ENCODE measurements around the gene LBX1. TPM values are rescaled to one million over a fixed set of nuclear protein-coding genes. Genes with fewer than 3 reads are reported as not detected.

LBX1 gene
- total RNA-seq, 1 donor from 2014 or later: not detected

DNA sequence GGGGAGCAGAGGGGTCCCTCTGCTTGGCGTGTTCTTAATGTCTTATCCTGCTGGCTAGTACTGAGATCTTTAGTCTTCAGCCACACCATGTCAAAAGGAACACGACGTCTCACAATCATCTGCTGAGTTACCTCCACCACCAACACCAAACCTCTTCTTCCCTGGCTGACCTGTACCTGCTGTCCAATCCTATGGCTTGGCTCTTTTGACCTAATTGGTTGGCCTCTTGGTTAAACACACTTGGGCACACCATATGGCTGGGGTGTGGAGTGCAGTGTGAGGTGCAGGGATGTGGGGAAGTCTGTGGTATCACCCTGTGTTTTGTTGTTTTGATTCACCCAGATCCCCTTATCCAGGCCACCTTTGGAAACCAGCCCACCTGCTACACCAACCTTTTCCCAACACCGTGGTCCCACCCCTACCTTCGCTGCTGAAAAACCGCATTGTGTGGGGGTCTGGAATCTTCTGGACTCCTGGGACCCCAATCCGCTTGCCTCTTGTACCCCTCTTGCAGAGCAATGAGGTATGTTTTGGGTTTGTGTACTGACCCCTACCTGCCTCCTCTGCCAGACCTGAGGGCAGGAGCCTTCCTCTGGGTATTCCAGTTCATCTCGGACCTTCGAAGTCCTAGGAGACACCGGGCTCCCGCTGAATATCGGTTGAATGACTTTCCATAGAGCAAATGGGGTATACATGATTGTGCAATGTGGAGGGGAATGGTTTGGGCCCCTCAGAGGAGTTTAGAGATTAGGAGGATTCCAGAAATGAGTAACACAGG is 2.8 kb upstream of the LBX1 start:
- TF ChIP-seq, protein P1, sequence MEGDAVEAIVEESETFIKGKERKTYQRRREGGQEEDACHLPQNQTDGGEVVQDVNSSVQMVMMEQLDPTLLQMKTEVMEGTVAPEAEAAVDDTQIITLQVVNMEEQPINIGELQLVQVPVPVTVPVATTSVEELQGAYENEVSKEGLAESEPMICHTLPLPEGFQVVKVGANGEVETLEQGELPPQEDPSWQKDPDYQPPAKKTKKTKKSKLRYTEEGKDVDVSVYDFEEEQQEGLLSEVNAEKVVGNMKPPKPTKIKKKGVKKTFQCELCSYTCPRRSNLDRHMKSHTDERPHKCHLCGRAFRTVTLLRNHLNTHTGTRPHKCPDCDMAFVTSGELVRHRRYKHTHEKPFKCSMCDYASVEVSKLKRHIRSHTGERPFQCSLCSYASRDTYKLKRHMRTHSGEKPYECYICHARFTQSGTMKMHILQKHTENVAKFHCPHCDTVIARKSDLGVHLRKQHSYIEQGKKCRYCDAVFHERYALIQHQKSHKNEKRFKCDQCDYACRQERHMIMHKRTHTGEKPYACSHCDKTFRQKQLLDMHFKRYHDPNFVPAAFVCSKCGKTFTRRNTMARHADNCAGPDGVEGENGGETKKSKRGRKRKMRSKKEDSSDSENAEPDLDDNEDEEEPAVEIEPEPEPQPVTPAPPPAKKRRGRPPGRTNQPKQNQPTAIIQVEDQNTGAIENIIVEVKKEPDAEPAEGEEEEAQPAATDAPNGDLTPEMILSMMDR (IDR thresholded peaks at IDR 0.05): no peak
- peaks cover 100% of the 10 kb centered on the region for H3K27me3 ChIP-seq (ENCODE audit: low read depth)
- no peak overlapping the region for H3K4me3 ChIP-seq
- H3K36me3 ChIP-seq: no peaks in the 10 kb centered on the region
- peaks cover 33% of the 10 kb centered on the region for H3K4me1 ChIP-seq
- intact Hi-C loops (cut with DNase I): no loop called here
- ATAC-seq: no peak
- no peak overlapping the region for H3K27ac ChIP-seq
- no peaks in the 10 kb centered on the region for H3K9me3 ChIP-seq
- no peak for DNase-seq

DNA sequence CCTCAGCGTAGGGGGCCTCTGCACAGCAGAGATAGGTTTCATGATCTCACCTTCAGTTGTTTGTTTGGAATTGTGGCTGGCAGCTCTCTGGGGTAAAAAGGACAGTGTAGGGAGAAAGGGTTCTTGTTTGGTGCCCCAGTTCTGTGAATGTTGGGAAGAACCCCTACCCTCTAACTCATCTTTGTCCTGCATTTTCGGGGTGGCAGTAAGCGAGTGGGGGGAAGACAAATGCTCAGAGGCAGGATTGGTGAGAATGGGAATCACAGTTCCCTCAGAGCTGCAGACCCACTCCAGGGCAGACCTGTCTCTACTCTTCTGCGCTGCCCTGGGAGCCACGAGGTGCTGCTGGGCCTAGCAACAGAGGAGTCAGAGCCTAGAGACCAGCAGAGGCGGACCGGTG is 1.8 kb upstream of the LBX1 start:
- ATAC-seq (no peak), DNase-seq (no peak)
- no peaks in the 10 kb centered on the region for H3K9me3 ChIP-seq
- intact Hi-C loops (cut with DNase I): no loop called here
- no peak overlapping the region for H3K27ac ChIP-seq
- H3K27me3 ChIP-seq (ENCODE audit: low read depth): peaks cover 100% of the 10 kb centered on the region
- H3K4me1 ChIP-seq: peaks cover 34% of the 10 kb centered on the region
- TF ChIP-seq, protein P1 (IDR thresholded peaks at IDR 0.05): no peak
- no peak overlapping the region for H3K4me3 ChIP-seq
- no peaks in the 10 kb centered on the region for H3K36me3 ChIP-seq

DNA sequence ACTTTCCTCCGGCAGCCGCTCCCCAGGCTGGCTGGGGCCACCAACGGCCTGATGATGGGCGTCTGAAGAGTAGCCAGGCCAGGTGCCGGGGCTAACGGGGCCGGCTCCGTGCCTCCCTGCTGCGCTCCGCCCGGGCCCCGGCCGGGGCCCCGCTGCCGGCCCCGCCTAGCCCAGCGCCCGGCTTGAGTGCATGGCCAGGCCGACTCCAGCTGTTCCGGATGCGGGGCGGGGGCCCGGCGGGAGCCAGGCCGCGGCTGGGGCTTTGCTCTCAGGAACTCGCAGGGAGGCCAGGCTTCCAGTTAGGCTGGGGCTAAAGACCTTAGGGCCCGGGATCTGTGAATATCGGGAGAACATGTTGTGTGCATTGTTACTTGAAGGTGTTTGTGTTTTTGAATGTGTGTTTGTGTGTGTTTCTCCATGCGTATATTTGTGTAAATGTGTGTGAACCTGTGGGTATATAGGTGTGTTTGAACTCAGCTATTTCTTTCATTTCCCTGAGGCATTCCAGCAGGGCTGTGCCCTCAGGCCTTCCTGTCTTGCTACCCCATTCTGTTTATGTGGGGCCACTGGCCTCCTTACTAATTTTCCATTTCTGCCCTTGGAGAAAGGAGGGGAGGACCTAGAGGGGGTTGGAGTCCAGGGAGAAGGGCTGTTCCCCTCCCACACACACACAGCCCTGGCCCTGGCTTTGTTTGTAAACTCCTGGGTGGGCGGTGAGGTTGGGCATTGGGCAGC is 1.1 kb upstream of the LBX1 start:
- DNase-seq: no peak
- Histone ChIP-seq H3K4me1 (peaks cover 41% of the 10 kb centered on the region), H3K27me3 (ENCODE audit: low read depth) (peaks cover 100% of the 10 kb centered on the region), H3K9me3 (no peaks in the 10 kb centered on the region), H3K4me3 (peak overlapping the region; percentile 30), H3K27ac (no peak overlapping the region), H3K36me3 (no peaks in the 10 kb centered on the region)
- TF ChIP-seq, protein P1 (IDR thresholded peaks at IDR 0.05): no peak
- intact Hi-C loops (cut with DNase I): no loop called here
- ATAC-seq: peak; percentile 20 to 42

DNA sequence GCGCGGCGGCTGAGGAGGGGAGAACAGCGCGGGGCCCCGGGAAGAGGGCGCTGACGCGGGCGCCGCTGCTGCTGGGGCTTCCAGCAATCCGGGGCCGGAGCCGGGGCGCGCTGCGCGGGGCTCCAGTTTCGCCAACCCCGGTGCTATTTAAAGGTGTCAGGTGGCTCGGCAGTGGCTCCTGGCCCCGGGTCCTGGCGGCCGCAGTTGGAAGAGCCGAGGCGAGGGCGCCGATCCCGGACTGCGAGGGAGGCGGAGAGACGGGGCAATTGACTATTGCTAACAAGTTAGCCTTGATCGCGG is 347 bp downstream of the LBX1 start:
- Histone ChIP-seq H3K27me3 (ENCODE audit: low read depth) (peaks cover 100% of the 10 kb centered on the region), H3K27ac (no peak overlapping the region), H3K9me3 (no peaks in the 10 kb centered on the region), H3K4me1 (peaks cover 49% of the 10 kb centered on the region), H3K4me3 (peak overlapping the region; percentile 30), H3K36me3 (no peaks in the 10 kb centered on the region)
- DNase-seq: no peak
- TF ChIP-seq, protein P1 (IDR thresholded peaks at IDR 0.05): no peak
- intact Hi-C loops (cut with DNase I): no loop called here
- ATAC-seq: no peak

DNA sequence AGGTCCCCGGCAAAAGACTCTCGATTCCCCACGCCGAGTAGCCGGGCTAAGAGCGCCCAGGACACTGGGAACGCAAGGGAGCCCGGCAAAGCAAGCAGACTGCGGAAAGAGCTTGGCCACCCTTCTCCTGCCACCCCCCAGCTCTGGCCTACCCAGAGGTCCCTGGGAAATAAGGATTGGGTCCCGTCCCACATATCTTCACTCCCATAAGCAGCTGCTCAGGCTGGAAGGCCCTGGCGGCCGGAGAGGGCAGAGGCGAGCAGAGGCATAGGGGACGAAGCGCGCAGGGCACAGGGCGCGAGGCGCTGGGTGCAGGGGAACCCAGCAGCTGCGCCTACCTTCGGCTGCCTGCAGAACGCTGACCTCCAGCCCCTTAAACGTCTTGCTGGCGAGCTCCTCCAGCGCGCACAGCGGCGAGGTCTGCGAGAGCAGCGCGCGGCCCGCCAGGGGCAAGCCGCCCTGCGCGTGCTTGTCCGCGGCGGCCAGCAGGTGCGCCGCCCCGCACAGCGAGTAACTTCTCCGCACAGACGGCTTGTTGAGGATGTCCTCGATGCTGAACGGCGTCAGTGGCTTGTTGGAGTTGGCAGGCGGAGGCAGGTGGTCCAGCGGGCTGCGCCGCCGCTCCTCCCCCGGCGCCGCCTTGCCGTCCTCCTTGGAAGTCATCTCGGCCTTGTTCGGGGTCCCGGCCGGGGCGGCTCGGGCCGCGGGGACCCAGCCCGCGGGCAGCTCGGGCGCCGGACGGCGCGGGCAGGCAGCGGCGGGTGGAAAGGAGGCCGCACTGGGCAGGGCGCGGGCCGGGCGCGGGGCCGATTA is 904 bp downstream of the LBX1 start:
- Histone ChIP-seq H3K4me1 (peaks cover 55% of the 10 kb centered on the region), H3K36me3 (no peaks in the 10 kb centered on the region), H3K27ac (no peak overlapping the region), H3K9me3 (no peaks in the 10 kb centered on the region), H3K4me3 (peak overlapping the region; percentile 30), H3K27me3 (ENCODE audit: low read depth) (peaks cover 100% of the 10 kb centered on the region)
- TF ChIP-seq, protein P1 (IDR thresholded peaks at IDR 0.05): no peak
- DNase-seq (no peak), ATAC-seq (no peak)
- intact Hi-C loops (cut with DNase I): no loop called here

Data from lower lobe of right lung (tissue), 2 donors.